Body of pancreas (tissue), 4 donors: ENCODE measurements around the gene OR52J3.

Source experiments
- CTCF ChIP-seq, 7 experiments: fragments of 450-650 bp in 4 of 7; fragments of 200-600 bp in 3 of 7; sonication (generic) in 3 of 7; IDR thresholded peaks; one replicate each; pipeline ENCODE4 v1.5.1; 2016 to 2019; ENCODE audit warnings: antibody characterized with exemption in 7 of 7
- POLR2A ChIP-seq, 3 donors: fragments of 450-650 bp; IDR thresholded peaks; one replicate each; pipeline ENCODE4 v1.6.1; 2016; ENCODE audit warnings: antibody characterized with exemption in 3 of 3, mild to moderate bottlenecking in 2 of 3

GRCh38 chr11:5013012-5013411 is 33.3 kb upstream of the OR52J3 start:
- TF ChIP-seq POLR2A (IDR thresholded peaks at IDR 0.05) (no peak), CTCF (IDR thresholded peaks at IDR 0.05) (no peak)
